Panc1 (cell line): ENCODE measurements around the gene CD164L2. TPM values are rescaled to one million over a fixed set of nuclear protein-coding genes. Genes with fewer than 3 reads are reported as not detected.
A peak's percentile ranks its signal among the peaks of the same experiment; 100 is the strongest.

Source experiments
- ATAC-seq: fragments of 200-7000 bp; cut with Tn5 transposase; 2 replicates; pipeline ENCODE4 v1.9.1; 2020; ENCODE audit warnings: mild to moderate bottlenecking, moderate library complexity
- BruUV-seq: library from RNA; stranded (reverse); fragments of 400-500 nt; replicated peaks from 2 replicates; lab custom pipeline; 2021; lab: Mats Ljungman, UMichigan
- CTCF ChIA-PET: fragments of 300-600 bp; sonication (Branson Sonifier 250); formaldehyde crosslinking; loops from one replicate; lab custom pipeline; 2022; ENCODE audit warnings: antibody characterized with exemption; lab: Charles Lee
- POLR2A ChIA-PET: fragments of 300-600 bp; sonication (Branson Sonifier 250); formaldehyde crosslinking; loops from one replicate; lab custom pipeline; 2022; ENCODE audit warnings: antibody characterized with exemption; lab: Charles Lee
- DNase-seq: peaks from one replicate; pipeline ENCODE4 v3.0.0-alpha.2; 2010; ENCODE audit warnings: low read depth, low spot score
- H3K27ac ChIP-seq: 2 replicates; pipeline ENCODE4 v1.5.1; 2011; ENCODE audit warnings: mild to moderate bottlenecking, low read length, inconsistent platforms
- H3K27me3 ChIP-seq: fragments of 200-500 bp; sonication (Bioruptor generic); 2 replicates; pipeline ENCODE4 v1.6.0; 2014; ENCODE audit warnings: low read length, inconsistent platforms; ENCODE audit not compliant: control insufficient read depth, insufficient read depth
- H3K36me3 ChIP-seq: fragments of 200-500 bp; sonication (Bioruptor generic); 2 replicates; pipeline ENCODE4 v1.5.1; 2014; ENCODE audit warnings: inconsistent platforms, mild to moderate bottlenecking, low read length, moderate library complexity; ENCODE audit not compliant: control insufficient read depth, insufficient read depth
- H3K4me1 ChIP-seq: 2 replicates; pipeline ENCODE4 v1.5.1; 2011; ENCODE audit warnings: inconsistent platforms, mild to moderate bottlenecking, low read length, moderate library complexity; ENCODE audit not compliant: control insufficient read depth, insufficient read depth
- H3K4me3 ChIP-seq, 2 experiments: 2 replicates each; pipeline ENCODE4 v1.5.1; 2011 to 2012; ENCODE audit warnings: low read depth in 2 of 2, low read length in 2 of 2, mild to moderate bottlenecking in 2 of 2, inconsistent platforms in 1 of 2, moderate library complexity in 1 of 2
- H3K9me3 ChIP-seq: fragments of 200-500 bp; sonication (Bioruptor generic); 2 replicates; pipeline ENCODE4 v1.5.1; 2014; ENCODE audit warnings: low read depth, mild to moderate bottlenecking, inconsistent platforms, low read length, moderate library complexity; ENCODE audit not compliant: control insufficient read depth, insufficient read depth
- POLR2AphosphoS5 ChIP-seq: IDR thresholded peaks from 2 replicates; pipeline ENCODE4 v1.6.1; 2012; ENCODE audit warnings: mild to moderate bottlenecking, low read depth, low read length, moderate library complexity
- SIN3A ChIP-seq: IDR thresholded peaks from 2 replicates; pipeline ENCODE4 v1.6.1; 2012; ENCODE audit warnings: low read depth, mild to moderate bottlenecking, low read length, moderate library complexity, borderline replicate concordance; ENCODE audit not compliant: insufficient read depth
- TCF7L2 ChIP-seq: IDR thresholded peaks from 2 replicates; pipeline ENCODE4 v1.6.1; 2011; ENCODE audit warnings: mild to moderate bottlenecking, low read depth, low read length, inconsistent platforms
- in situ Hi-C: cut with HindIII; loops from 2 replicates; pipeline ENCODE4 v1.10.0; 2016; ENCODE audit warnings: low sequenced_read_pairs, low pct_unique_long_range_greater_than_20kb
- intact Hi-C: fragments of 100-400 bp; cut with micrococcal nuclease; formaldehyde crosslinking; loops from one replicate; pipeline ENCODE4 v1.10.0; 2022; ENCODE audit not compliant: unreplicated experiment
- total RNA-seq: library from RNA; stranded (reverse); gene quantifications from one replicate; pipeline ENCODE4 v1.2.1, GENCODE V29; 2021; ENCODE audit not compliant: unreplicated experiment
- TF ChIP-seq, protein P1 (sequence below): fragments of 450-650 bp; IDR thresholded peaks from 2 replicates; pipeline ENCODE4 v1.5.1; 2017; ENCODE audit warnings: mild to moderate bottlenecking
- TF ChIP-seq, protein P2 (sequence below), 2 experiments: IDR thresholded peaks; 2 replicates each; pipeline ENCODE4 v1.6.1; 2011 to 2012; ENCODE audit warnings: low read depth in 2 of 2, control low read depth in 1 of 2, low read length in 1 of 2, mild to moderate bottlenecking in 1 of 2, moderate library complexity in 1 of 2; ENCODE audit not compliant: insufficient read depth in 1 of 2

CD164L2 gene
- total RNA-seq, 1 experiment from 2014 or later, result 0.13 TPM

DNA sequence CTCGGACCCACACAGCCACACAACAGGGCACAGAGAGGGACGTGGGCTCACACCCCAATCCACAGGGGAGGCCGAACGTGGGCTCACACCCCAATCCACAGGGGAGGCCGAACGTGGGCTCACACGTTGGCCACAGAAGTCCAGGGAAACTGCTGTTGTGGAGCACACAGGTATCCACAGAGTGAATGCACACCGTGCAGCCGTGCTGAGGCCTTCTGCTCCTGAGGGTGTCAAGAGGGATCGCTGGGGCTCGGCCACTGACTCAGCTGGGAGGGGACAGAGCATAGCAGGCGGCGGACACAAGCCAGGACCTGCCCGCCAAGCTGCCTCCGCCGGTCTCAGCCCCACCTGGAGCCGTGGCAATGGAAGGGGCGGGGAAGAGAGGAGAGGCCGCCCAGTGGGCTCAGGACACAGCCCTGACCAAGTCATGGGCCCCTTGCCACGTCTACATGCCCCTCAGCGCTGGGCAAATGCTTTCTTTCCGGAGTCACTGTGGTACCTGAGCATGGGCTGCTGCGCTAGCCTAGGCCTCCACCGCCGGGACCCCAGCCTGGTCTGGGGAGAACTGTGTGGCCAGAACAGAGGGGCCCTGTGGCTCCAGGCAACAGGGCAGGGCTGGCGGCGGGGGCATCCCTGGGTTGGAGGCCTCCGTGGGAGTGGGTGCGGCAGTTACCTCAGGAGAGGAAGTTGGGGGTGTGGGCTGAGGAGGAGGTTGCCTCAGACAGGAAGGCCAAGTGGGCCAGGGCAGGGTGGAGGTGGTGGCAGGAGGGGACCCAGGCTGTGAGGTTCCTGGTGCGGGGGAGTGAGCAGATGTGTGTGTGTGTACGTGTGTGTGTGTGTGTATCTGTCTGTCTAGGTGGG is 40.1 kb downstream of the CD164L2 start:
- POLR2A ChIA-PET, result interaction anchor here (0.6 kb wide), 3 partner anchors 24 to 366 kb away, joined by 3 to 14 read pairs (median 4); no protein-coding TSS in a partner anchor
- in situ Hi-C loops, result no loop called here
- Histone ChIP-seq H3K9me3 (no peaks in the 10 kb centered on the region), H3K4me1 (peaks cover 19% of the 10 kb centered on the region), H3K4me3 (no peak overlapping the region), H3K27ac (no peak overlapping the region; the same call in 1 of the 2 replicates), H3K27me3 (no peaks in the 10 kb centered on the region), H3K36me3 (no peaks in the 10 kb centered on the region)
- CTCF ChIA-PET, result interaction anchor here (0.6 kb wide), 1 partner anchor 117 kb away, joined by 9 read pairs; no protein-coding TSS in a partner anchor
- intact Hi-C loops, result no loop called here
- no TSS peak for BruUV-seq
- peak; percentile 27; the same call in 1 of the 2 replicates for ATAC-seq
- no peak for TF ChIP-seq POLR2AphosphoS5
- TF ChIP-seq, protein P1, sequence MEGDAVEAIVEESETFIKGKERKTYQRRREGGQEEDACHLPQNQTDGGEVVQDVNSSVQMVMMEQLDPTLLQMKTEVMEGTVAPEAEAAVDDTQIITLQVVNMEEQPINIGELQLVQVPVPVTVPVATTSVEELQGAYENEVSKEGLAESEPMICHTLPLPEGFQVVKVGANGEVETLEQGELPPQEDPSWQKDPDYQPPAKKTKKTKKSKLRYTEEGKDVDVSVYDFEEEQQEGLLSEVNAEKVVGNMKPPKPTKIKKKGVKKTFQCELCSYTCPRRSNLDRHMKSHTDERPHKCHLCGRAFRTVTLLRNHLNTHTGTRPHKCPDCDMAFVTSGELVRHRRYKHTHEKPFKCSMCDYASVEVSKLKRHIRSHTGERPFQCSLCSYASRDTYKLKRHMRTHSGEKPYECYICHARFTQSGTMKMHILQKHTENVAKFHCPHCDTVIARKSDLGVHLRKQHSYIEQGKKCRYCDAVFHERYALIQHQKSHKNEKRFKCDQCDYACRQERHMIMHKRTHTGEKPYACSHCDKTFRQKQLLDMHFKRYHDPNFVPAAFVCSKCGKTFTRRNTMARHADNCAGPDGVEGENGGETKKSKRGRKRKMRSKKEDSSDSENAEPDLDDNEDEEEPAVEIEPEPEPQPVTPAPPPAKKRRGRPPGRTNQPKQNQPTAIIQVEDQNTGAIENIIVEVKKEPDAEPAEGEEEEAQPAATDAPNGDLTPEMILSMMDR, result no peak
- TF ChIP-seq, protein P2, sequence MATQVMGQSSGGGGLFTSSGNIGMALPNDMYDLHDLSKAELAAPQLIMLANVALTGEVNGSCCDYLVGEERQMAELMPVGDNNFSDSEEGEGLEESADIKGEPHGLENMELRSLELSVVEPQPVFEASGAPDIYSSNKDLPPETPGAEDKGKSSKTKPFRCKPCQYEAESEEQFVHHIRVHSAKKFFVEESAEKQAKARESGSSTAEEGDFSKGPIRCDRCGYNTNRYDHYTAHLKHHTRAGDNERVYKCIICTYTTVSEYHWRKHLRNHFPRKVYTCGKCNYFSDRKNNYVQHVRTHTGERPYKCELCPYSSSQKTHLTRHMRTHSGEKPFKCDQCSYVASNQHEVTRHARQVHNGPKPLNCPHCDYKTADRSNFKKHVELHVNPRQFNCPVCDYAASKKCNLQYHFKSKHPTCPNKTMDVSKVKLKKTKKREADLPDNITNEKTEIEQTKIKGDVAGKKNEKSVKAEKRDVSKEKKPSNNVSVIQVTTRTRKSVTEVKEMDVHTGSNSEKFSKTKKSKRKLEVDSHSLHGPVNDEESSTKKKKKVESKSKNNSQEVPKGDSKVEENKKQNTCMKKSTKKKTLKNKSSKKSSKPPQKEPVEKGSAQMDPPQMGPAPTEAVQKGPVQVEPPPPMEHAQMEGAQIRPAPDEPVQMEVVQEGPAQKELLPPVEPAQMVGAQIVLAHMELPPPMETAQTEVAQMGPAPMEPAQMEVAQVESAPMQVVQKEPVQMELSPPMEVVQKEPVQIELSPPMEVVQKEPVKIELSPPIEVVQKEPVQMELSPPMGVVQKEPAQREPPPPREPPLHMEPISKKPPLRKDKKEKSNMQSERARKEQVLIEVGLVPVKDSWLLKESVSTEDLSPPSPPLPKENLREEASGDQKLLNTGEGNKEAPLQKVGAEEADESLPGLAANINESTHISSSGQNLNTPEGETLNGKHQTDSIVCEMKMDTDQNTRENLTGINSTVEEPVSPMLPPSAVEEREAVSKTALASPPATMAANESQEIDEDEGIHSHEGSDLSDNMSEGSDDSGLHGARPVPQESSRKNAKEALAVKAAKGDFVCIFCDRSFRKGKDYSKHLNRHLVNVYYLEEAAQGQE (IDR thresholded peaks at IDR 0.05; ENCODE audit: insufficient read depth in 1 of 2, low read depth in 2 of 2, low read length in 1 of 2), result no peak
- TF ChIP-seq TCF7L2, result no peak
- no peak for TF ChIP-seq SIN3A
- DNase-seq, result no peak

DNA sequence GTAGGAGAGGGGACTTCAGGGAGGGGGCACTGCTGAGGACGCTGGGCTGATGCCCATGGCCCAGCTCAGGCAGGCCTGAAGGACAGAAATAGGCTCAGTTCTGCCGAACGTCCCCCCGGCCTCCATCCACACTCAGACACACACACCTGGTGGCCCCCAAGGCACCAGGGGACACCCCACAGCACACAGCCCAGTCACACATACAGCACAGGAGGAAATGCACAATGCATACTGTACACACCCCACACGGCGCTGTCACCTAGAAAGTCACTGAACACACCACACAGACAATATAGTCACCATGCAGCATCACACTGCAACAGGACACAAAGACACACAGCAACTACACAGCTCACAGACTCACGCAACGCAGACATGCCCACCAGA is 40.7 kb downstream of the CD164L2 start:
- ATAC-seq, result peak; percentile 28; the same call in 1 of the 2 replicates
- Histone ChIP-seq H3K9me3 (no peaks in the 10 kb centered on the region), H3K4me3 (peak overlapping the region in 1 of 2 experiments; percentile 36; a peak in 2 of 4 replicates), H3K27ac (no peak overlapping the region), H3K4me1 (peaks cover 19% of the 10 kb centered on the region), H3K27me3 (no peaks in the 10 kb centered on the region), H3K36me3 (no peaks in the 10 kb centered on the region)
- no TSS peak for BruUV-seq
- no peak for DNase-seq
- intact Hi-C loops, result no loop called here
- in situ Hi-C loops, result no loop called here
- POLR2A ChIA-PET, result interaction anchor here (0.6 kb wide), 1 partner anchor 104 kb away, joined by 4 read pairs; no protein-coding TSS in a partner anchor
- CTCF ChIA-PET, result no interaction called here
- TF ChIP-seq, protein P1, result no peak
- TF ChIP-seq POLR2AphosphoS5, result no peak
- TF ChIP-seq, protein P2 (IDR thresholded peaks at IDR 0.05; ENCODE audit: insufficient read depth in 1 of 2, low read depth in 2 of 2, low read length in 1 of 2), result no peak
- TF ChIP-seq TCF7L2, result no peak
- no peak for TF ChIP-seq SIN3A
